Liver (tissue), 9 donors: ENCODE measurements around the gene DOCK10. TPM values are rescaled to one million over a fixed set of nuclear protein-coding genes. Genes with fewer than 3 reads are reported as not detected.

Experiments used
- DNase-seq: peaks from one replicate; pipeline ENCODE4 v3.0.0-alpha.2; 2017; ENCODE audit warnings: low spot score
- H3K27ac ChIP-seq, 2 donors: one replicate each; pipeline ENCODE4 v1.7.0; 2013; ENCODE audit warnings: inconsistent platforms in 2 of 2, low read length in 2 of 2, control low read depth in 1 of 2, low read depth in 1 of 2, mild to moderate bottlenecking in 1 of 2
- H3K27me3 ChIP-seq, 4 donors: one replicate each; pipeline versions ENCODE4 v1.6.1 to v1.7.0; 2013; ENCODE audit warnings: low read length in 3 of 4, inconsistent platforms in 1 of 4, mild to moderate bottlenecking in 1 of 4, moderate library complexity in 1 of 4; ENCODE audit not compliant: control insufficient read depth in 4 of 4, insufficient read depth in 4 of 4
- H3K36me3 ChIP-seq, 4 donors: one replicate each; pipeline versions ENCODE4 v1.6.1 to v1.7.0; 2013; ENCODE audit warnings: low read length in 3 of 4, mild to moderate bottlenecking in 3 of 4, low read depth in 1 of 4, moderate library complexity in 1 of 4; ENCODE audit not compliant: control insufficient read depth in 4 of 4, insufficient read depth in 3 of 4
- H3K4me1 ChIP-seq, 4 donors: one replicate each; pipeline versions ENCODE4 v1.6.1 to v1.7.0; 2013; ENCODE audit warnings: low read length in 3 of 4, mild to moderate bottlenecking in 3 of 4, moderate library complexity in 1 of 4; ENCODE audit not compliant: control insufficient read depth in 4 of 4, insufficient read depth in 4 of 4
- H3K4me3 ChIP-seq, 3 donors: one replicate each; pipeline versions ENCODE4 v1.6.1 to v1.7.0; 2013; ENCODE audit warnings: low read length in 3 of 3, control low read depth in 1 of 3, low read depth in 1 of 3, mild to moderate bottlenecking in 1 of 3
- H3K9ac ChIP-seq, 2 donors: one replicate each; pipeline ENCODE4 v1.7.0; 2013; ENCODE audit warnings: low read length in 2 of 2, mild to moderate bottlenecking in 2 of 2, moderate library complexity in 2 of 2, control low read depth in 1 of 2, low read depth in 1 of 2
- H3K9me3 ChIP-seq, 4 donors: one replicate each; pipeline versions ENCODE4 v1.6.1 to v1.7.0; 2013; ENCODE audit warnings: low read length in 3 of 4; ENCODE audit not compliant: control insufficient read depth in 4 of 4
- FOXA1 ChIP-seq: IDR thresholded peaks from 2 replicates; pipeline ENCODE4 v1.6.1; 2016; ENCODE audit warnings: antibody characterized with exemption
- FOXA2 ChIP-seq: IDR thresholded peaks from 2 replicates; pipeline ENCODE4 v1.6.1; 2016; ENCODE audit warnings: antibody characterized with exemption
- GABPA ChIP-seq, 2 donors: IDR thresholded peaks in 1 of 2; conservative IDR thresholded peaks in 1 of 2; 2 replicates each; pipeline ENCODE4 v1.6.1; 2016; ENCODE audit warnings: antibody characterized with exemption in 2 of 2, mild to moderate bottlenecking in 1 of 2, moderate library complexity in 1 of 2
- HNF4G ChIP-seq: IDR thresholded peaks from 2 replicates; pipeline ENCODE4 v1.6.1; 2016; ENCODE audit warnings: antibody characterized with exemption
- JUND ChIP-seq, 2 donors: IDR thresholded peaks; 2 replicates each; pipeline ENCODE4 v1.6.1; 2016; ENCODE audit warnings: antibody characterized with exemption in 2 of 2
- RAD21 ChIP-seq, 2 donors: IDR thresholded peaks; 2 replicates each; pipeline ENCODE4 v1.6.1; 2016; ENCODE audit warnings: antibody characterized with exemption in 2 of 2, mild to moderate bottlenecking in 2 of 2
- RXRA ChIP-seq, 2 donors: IDR thresholded peaks; 2 replicates each; pipeline ENCODE4 v1.6.1; 2017 to 2018; ENCODE audit warnings: antibody characterized with exemption in 2 of 2, mild to moderate bottlenecking in 1 of 2
- SP1 ChIP-seq: IDR thresholded peaks from 2 replicates; pipeline ENCODE4 v1.6.1; 2018; ENCODE audit warnings: antibody characterized with exemption, mild to moderate bottlenecking
- WGBS: extraction: QIAGEN DNeasy Blood & Tissue Kit; methylation state at CpG from one replicate; pipeline ENCODE4 v1.1.7; 2013; 5-methylcytosine and 5-hydroxymethylcytosine counted together
- polyA plus RNA-seq, 2 donors: library from polyadenylated mRNA; stranded (reverse) in 1 of 2; unstranded in 1 of 2; fragments of 200-250 nt in 1 of 2; fragments of >200 nt in 1 of 2; fragmentation: Nextera tagmentation in 1 of 2; extraction: Ambion mirVana in 1 of 2; gene quantifications; one replicate each; pipeline versions ENCODE4 v1.2.1 to v1.2.3, GENCODE V29; 2013 to 2015
- total RNA-seq, 2 donors: library from RNA; depleted of rRNA; stranded (reverse); fragments of >200 nt; gene quantifications; one replicate each; pipeline ENCODE4 v1.2.3, GENCODE V29; 2014
- TF ChIP-seq, protein P1 (sequence below): IDR thresholded peaks from 2 replicates; pipeline ENCODE4 v1.6.1; 2016; ENCODE audit warnings: antibody characterized with exemption
- TF ChIP-seq, protein P2 (sequence below): IDR thresholded peaks from 2 replicates; pipeline ENCODE4 v1.6.1; 2016; ENCODE audit warnings: antibody characterized with exemption
- TF ChIP-seq, protein P3 (sequence below): IDR thresholded peaks from 2 replicates; pipeline ENCODE4 v1.6.1; 2016; ENCODE audit warnings: antibody characterized with exemption
- TF ChIP-seq, protein P4 (sequence below): fragments of 150-350 bp; IDR thresholded peaks from 2 replicates; pipeline ENCODE4 v1.5.1; 2017; ENCODE audit warnings: improper control_type of control experiment, low read depth, low read length; ENCODE audit not compliant: missing input control
- TF ChIP-seq, protein P5 (sequence below): IDR thresholded peaks from 2 replicates; pipeline ENCODE4 v1.6.1; 2016; ENCODE audit warnings: antibody characterized with exemption, mild to moderate bottlenecking
- donor health status: healthy.
- donor health status: healthy.
- donor health status: healthy.
- donor health status: healthy.
- donor health status: healthy.

Gene DOCK10
- total and polyA plus RNA-seq, 4 donors: 1.2 to 15.3 (median 6.8) TPM

DNA sequence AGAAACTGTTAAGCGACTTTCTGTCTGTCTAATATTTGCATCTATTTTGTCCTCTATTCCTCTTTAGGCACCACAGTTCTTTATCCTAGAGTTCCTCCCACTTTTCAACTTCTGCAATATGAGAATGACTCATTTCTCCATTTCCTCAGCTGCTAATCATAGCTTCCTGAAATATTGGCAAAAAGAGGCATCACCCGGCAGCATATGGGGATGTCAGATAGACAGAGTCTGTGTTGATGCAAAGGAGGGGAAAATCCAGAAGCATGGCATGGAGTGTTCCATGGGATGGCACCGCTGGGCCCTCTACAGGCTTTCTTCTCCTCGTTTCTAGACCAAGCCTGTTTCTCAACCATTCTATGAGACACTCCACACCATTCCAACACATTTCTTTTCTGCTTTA is 93.4 kb downstream of the DOCK10 start:
- Histone ChIP-seq H3K27ac (no peak overlapping the region), H3K36me3 (no peaks in the 10 kb centered on the region), H3K9ac (no peak overlapping the region), H3K9me3 (no peaks in the 10 kb centered on the region), H3K27me3 (no peaks in the 10 kb centered on the region), H3K4me1 (no peaks in the 10 kb centered on the region), H3K4me3 (no peak overlapping the region)
- WGBS: 61% methylated on average over 4 of the region's 4 CpGs
- no peak for DNase-seq
- TF ChIP-seq JUND (IDR thresholded peaks at IDR 0.05) (peak; percentile 24 to 42), SP1 (no peak), HNF4G (no peak)
- TF ChIP-seq, protein P1, sequence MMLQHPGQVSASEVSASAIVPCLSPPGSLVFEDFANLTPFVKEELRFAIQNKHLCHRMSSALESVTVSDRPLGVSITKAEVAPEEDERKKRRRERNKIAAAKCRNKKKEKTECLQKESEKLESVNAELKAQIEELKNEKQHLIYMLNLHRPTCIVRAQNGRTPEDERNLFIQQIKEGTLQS: no peak
- TF ChIP-seq, protein P2, sequence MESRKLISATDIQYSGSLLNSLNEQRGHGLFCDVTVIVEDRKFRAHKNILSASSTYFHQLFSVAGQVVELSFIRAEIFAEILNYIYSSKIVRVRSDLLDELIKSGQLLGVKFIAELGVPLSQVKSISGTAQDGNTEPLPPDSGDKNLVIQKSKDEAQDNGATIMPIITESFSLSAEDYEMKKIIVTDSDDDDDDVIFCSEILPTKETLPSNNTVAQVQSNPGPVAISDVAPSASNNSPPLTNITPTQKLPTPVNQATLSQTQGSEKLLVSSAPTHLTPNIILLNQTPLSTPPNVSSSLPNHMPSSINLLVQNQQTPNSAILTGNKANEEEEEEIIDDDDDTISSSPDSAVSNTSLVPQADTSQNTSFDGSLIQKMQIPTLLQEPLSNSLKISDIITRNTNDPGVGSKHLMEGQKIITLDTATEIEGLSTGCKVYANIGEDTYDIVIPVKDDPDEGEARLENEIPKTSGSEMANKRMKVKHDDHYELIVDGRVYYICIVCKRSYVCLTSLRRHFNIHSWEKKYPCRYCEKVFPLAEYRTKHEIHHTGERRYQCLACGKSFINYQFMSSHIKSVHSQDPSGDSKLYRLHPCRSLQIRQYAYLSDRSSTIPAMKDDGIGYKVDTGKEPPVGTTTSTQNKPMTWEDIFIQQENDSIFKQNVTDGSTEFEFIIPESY: no peak

DNA sequence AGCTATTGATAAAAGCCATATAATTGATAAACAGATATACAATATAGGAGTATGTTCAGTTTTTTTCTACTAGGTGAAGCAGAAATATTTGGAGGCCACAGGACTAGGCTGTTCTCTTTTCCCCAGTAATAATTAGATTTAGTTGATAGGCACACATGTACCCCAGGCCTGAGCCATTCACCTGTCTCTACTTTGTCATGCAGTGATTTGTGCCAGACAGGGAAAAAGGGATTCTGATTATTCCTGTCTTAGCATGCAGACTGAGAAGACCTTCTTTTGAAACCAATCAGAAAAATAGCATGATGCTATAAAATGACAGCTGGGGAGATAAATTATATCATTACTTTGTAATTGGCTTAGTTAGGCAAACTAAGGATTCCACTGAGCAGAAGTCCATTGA is 94.3 kb downstream of the DOCK10 start:
- no peak for DNase-seq
- Histone ChIP-seq H3K4me3 (no peak overlapping the region), H3K4me1 (no peaks in the 10 kb centered on the region), H3K9ac (no peak overlapping the region), H3K27ac (no peak overlapping the region), H3K36me3 (no peaks in the 10 kb centered on the region), H3K27me3 (no peaks in the 10 kb centered on the region), H3K9me3 (no peaks in the 10 kb centered on the region)
- TF ChIP-seq FOXA1 (no peak), JUND (IDR thresholded peaks at IDR 0.05) (no peak), SP1 (no peak), RXRA (IDR thresholded peaks at IDR 0.05) (no peak), RAD21 (IDR thresholded peaks at IDR 0.05) (no peak), GABPA (IDR thresholded peaks at IDR 0.05 in 1 of 2, conservative IDR thresholded peaks at IDR 0.05 in 1 of 2) (no peak), FOXA2 (no peak)
- TF ChIP-seq, protein P3, sequence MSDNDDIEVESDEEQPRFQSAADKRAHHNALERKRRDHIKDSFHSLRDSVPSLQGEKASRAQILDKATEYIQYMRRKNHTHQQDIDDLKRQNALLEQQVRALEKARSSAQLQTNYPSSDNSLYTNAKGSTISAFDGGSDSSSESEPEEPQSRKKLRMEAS: no peak
- TF ChIP-seq, protein P4, sequence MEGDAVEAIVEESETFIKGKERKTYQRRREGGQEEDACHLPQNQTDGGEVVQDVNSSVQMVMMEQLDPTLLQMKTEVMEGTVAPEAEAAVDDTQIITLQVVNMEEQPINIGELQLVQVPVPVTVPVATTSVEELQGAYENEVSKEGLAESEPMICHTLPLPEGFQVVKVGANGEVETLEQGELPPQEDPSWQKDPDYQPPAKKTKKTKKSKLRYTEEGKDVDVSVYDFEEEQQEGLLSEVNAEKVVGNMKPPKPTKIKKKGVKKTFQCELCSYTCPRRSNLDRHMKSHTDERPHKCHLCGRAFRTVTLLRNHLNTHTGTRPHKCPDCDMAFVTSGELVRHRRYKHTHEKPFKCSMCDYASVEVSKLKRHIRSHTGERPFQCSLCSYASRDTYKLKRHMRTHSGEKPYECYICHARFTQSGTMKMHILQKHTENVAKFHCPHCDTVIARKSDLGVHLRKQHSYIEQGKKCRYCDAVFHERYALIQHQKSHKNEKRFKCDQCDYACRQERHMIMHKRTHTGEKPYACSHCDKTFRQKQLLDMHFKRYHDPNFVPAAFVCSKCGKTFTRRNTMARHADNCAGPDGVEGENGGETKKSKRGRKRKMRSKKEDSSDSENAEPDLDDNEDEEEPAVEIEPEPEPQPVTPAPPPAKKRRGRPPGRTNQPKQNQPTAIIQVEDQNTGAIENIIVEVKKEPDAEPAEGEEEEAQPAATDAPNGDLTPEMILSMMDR: no peak
- TF ChIP-seq, protein P2: no peak
- TF ChIP-seq, protein P5, sequence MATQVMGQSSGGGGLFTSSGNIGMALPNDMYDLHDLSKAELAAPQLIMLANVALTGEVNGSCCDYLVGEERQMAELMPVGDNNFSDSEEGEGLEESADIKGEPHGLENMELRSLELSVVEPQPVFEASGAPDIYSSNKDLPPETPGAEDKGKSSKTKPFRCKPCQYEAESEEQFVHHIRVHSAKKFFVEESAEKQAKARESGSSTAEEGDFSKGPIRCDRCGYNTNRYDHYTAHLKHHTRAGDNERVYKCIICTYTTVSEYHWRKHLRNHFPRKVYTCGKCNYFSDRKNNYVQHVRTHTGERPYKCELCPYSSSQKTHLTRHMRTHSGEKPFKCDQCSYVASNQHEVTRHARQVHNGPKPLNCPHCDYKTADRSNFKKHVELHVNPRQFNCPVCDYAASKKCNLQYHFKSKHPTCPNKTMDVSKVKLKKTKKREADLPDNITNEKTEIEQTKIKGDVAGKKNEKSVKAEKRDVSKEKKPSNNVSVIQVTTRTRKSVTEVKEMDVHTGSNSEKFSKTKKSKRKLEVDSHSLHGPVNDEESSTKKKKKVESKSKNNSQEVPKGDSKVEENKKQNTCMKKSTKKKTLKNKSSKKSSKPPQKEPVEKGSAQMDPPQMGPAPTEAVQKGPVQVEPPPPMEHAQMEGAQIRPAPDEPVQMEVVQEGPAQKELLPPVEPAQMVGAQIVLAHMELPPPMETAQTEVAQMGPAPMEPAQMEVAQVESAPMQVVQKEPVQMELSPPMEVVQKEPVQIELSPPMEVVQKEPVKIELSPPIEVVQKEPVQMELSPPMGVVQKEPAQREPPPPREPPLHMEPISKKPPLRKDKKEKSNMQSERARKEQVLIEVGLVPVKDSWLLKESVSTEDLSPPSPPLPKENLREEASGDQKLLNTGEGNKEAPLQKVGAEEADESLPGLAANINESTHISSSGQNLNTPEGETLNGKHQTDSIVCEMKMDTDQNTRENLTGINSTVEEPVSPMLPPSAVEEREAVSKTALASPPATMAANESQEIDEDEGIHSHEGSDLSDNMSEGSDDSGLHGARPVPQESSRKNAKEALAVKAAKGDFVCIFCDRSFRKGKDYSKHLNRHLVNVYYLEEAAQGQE: no peak
